Globus pallidus (tissue), 1 donor: Measurements from ENCODE around the gene ANO2.
"Not testable (repeated sequence)": the region's sequence is repeated elsewhere in the genome, so short reads cannot be mapped to it uniquely, and the experiment has no call there.

Experiments used
- DNase-seq: peaks from one replicate; pipeline ENCODE4 v3.0.0-alpha.2; 2015; ENCODE audit warnings: low spot score

Gene ANO2

GRCh38 chr12:5537026-5537615 is 407.9 kb downstream of the ANO2 start:
- not testable (repeated sequence) for DNase-seq

- DNase-seq = no peak
These were observed 409.5 kb downstream of the ANO2 start for GRCh38 chr12:5535541-5535940.

GRCh38 chr12:5534426-5535199 is 410.4 kb downstream of the ANO2 start:
- DNase-seq = no peak

- DNase-seq = no peak
These were observed 411.7 kb downstream of the ANO2 start for GRCh38 chr12:5533368-5533767.

- DNase-seq = no peak
These were observed 419.2 kb downstream of the ANO2 start for GRCh38 chr12:5525783-5526367.

- DNase-seq = no peak
These were observed 420.2 kb downstream of the ANO2 start for GRCh38 chr12:5524769-5525436.

GRCh38 chr12:5524116-5524768 is 420.8 kb downstream of the ANO2 start:
- DNase-seq = no peak

- no peak for DNase-seq
These were observed 421.5 kb downstream of the ANO2 start for GRCh38 chr12:5523396-5524115.

GRCh38 chr12:5522432-5523335 is 422.4 kb downstream of the ANO2 start:
- DNase-seq = no peak

GRCh38 chr12:5521456-5522325 is 423.4 kb downstream of the ANO2 start:
- no peak for DNase-seq

GRCh38 chr12:5520831-5521230 is 424.2 kb downstream of the ANO2 start:
- DNase-seq = no peak

GRCh38 chr12:5520037-5520436 is 425.0 kb downstream of the ANO2 start:
- no peak for DNase-seq

- no peak for DNase-seq
These were observed 426.3 kb downstream of the ANO2 start for GRCh38 chr12:5518584-5519365.

- DNase-seq = no peak
These were observed 428.5 kb downstream of the ANO2 start for GRCh38 chr12:5516371-5517241.

GRCh38 chr12:5515458-5515857 is 429.6 kb downstream of the ANO2 start:
- DNase-seq = no peak

- DNase-seq = no peak
These were observed 430.5 kb downstream of the ANO2 start for GRCh38 chr12:5514545-5514944.

- no peak for DNase-seq
These were observed 431.0 kb downstream of the ANO2 start for GRCh38 chr12:5514016-5514415.

- DNase-seq = no peak
These were observed 431.7 kb downstream of the ANO2 start for GRCh38 chr12:5513406-5513805.
